Hepatocyte (in vitro differentiated cells): ENCODE results near the gene FBXO47.

Source experiments
- CTCF ChIP-seq: fragments of 200-600 bp; sonication (generic); IDR thresholded peaks from 2 replicates; pipeline ENCODE4 v1.5.1; 2016; ENCODE audit warnings: antibody characterized with exemption, mild to moderate bottlenecking; ENCODE audit not compliant: poor library complexity
- EZH2 ChIP-seq: fragments of 200-600 bp; sonication (generic); IDR thresholded peaks from 2 replicates; pipeline ENCODE4 v1.6.1; 2016; ENCODE audit warnings: antibody characterized with exemption, mild to moderate bottlenecking, borderline replicate concordance
- EZH2phosphoT487 ChIP-seq: fragments of 200-600 bp; sonication (generic); IDR thresholded peaks from one replicate; pipeline ENCODE4 v1.6.1; 2018; ENCODE audit warnings: antibody characterized with exemption, mild to moderate bottlenecking, low read depth, moderate library complexity; ENCODE audit not compliant: unreplicated experiment, severe bottlenecking

GRCh38 chr17:38967290-38967738 is at the start of gene FBXO47:
- TF ChIP-seq CTCF = no peak
- TF ChIP-seq EZH2 = no peak
- TF ChIP-seq EZH2phosphoT487 = no peak
